Measurements from ENCODE around the gene WFDC12. TPM values are rescaled to one million over a fixed set of nuclear protein-coding genes. Genes with fewer than 3 reads are reported as not detected.

The WFDC12 gene
- total RNA-seq, 1 donor from 2014 or later, result not detected

DNA sequence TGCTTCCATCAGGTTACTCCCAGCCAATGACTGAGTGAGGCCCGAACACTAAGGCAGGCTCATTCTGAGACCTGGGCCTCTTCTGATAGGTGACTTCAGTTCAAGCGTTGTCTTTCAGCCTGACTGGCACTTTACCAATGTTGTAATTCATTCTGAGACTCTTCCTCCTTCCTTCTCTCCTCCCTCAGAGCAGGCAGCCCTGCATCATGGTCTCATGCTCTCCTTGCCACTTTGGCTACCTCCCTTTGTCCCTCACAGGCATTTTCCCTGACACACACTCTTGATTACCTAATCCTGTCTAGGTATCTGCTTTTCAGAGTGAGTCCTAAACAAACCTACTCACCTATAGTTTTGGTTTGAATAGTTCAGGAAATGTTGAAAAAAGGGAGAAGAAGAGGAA is 12.6 kb upstream of the WFDC12 start:
- no peaks in the 10 kb centered on the region for H4K20me1 ChIP-seq (ENCODE audit: low read depth)
- Mint-ChIP-seq H3K4me1 (no peaks in the 10 kb centered on the region), H3K27ac (no peak overlapping the region), H3K36me3 (no peaks in the 10 kb centered on the region), H3K4me3 (no peak overlapping the region), H3K9me3 (no peaks in the 10 kb centered on the region), H3K27me3 (ENCODE audit: insufficient read depth, low read depth) (no peaks in the 10 kb centered on the region)
- H3K9me3 ChIP-seq (ENCODE audit: low read depth), result no peaks in the 10 kb centered on the region
- no peak overlapping the region for H3K9ac ChIP-seq
- DNase-seq (ENCODE audit: low spot score), result no peak
- no peaks in the 10 kb centered on the region for H3F3A ChIP-seq (ENCODE audit: low read depth)
- no peak for TF ChIP-seq EZH2 (IDR thresholded peaks at IDR 0.05)
- TF ChIP-seq, protein P1, sequence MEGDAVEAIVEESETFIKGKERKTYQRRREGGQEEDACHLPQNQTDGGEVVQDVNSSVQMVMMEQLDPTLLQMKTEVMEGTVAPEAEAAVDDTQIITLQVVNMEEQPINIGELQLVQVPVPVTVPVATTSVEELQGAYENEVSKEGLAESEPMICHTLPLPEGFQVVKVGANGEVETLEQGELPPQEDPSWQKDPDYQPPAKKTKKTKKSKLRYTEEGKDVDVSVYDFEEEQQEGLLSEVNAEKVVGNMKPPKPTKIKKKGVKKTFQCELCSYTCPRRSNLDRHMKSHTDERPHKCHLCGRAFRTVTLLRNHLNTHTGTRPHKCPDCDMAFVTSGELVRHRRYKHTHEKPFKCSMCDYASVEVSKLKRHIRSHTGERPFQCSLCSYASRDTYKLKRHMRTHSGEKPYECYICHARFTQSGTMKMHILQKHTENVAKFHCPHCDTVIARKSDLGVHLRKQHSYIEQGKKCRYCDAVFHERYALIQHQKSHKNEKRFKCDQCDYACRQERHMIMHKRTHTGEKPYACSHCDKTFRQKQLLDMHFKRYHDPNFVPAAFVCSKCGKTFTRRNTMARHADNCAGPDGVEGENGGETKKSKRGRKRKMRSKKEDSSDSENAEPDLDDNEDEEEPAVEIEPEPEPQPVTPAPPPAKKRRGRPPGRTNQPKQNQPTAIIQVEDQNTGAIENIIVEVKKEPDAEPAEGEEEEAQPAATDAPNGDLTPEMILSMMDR (IDR thresholded peaks at IDR 0.05), result no peak
- no peak for TF ChIP-seq EZH2phosphoT487 (IDR thresholded peaks at IDR 0.05)
- no peak overlapping the region for H3K4me3 ChIP-seq
- H3K27ac ChIP-seq, result no peak overlapping the region
- no peaks in the 10 kb centered on the region for H3K36me3 ChIP-seq
- H3K4me1 ChIP-seq, result no peaks in the 10 kb centered on the region
- H3K79me2 ChIP-seq (ENCODE audit: low read depth), result no peaks in the 10 kb centered on the region
- H3K4me2 ChIP-seq, result no peak overlapping the region
- H3K27me3 ChIP-seq, result peaks cover 22% of the 10 kb centered on the region
- H2AFZ ChIP-seq (replicated peaks), result no peak overlapping the region

DNA sequence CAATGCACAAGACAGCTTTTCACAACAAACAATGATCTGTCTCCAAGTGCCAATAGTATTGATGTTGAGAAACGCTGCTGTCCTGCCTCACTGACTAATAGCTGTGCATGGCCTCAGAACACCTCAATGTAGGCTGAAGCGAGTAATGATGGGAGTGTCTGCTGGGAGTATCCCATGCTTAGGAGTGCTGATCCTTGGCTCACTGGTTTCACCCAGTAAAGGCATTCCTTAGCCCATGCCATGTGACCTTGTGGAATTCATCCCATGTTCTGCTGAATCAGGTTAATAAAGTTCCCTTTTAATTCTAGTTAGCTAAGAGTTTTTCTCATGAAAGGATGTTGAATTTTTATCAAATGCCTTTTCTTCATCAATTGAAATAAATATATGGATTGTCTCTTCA is 3.8 kb upstream of the WFDC12 start:
- Histone ChIP-seq H3K9ac (no peak overlapping the region), H3K36me3 (no peaks in the 10 kb centered on the region), H3K79me2 (ENCODE audit: low read depth) (no peaks in the 10 kb centered on the region), H3K27ac (no peak overlapping the region), H3F3A (ENCODE audit: low read depth) (no peaks in the 10 kb centered on the region), H3K4me2 (no peak overlapping the region), H3K9me3 (ENCODE audit: low read depth) (no peaks in the 10 kb centered on the region), H2AFZ (replicated peaks) (no peak overlapping the region), H4K20me1 (ENCODE audit: low read depth) (no peaks in the 10 kb centered on the region), H3K4me1 (no peaks in the 10 kb centered on the region), H3K4me3 (no peak overlapping the region), H3K27me3 (peaks cover 25% of the 10 kb centered on the region)
- Mint-ChIP-seq H3K36me3 (no peaks in the 10 kb centered on the region), H3K27me3 (ENCODE audit: insufficient read depth, low read depth) (peaks cover 3% of the 10 kb centered on the region), H3K27ac (no peak overlapping the region), H3K4me1 (no peaks in the 10 kb centered on the region), H3K4me3 (no peak overlapping the region), H3K9me3 (no peaks in the 10 kb centered on the region)
- DNase-seq (ENCODE audit: low spot score), result no peak
- TF ChIP-seq, protein P1 (IDR thresholded peaks at IDR 0.05), result no peak
- TF ChIP-seq EZH2 (IDR thresholded peaks at IDR 0.05) (no peak), EZH2phosphoT487 (IDR thresholded peaks at IDR 0.05) (no peak)

DNA sequence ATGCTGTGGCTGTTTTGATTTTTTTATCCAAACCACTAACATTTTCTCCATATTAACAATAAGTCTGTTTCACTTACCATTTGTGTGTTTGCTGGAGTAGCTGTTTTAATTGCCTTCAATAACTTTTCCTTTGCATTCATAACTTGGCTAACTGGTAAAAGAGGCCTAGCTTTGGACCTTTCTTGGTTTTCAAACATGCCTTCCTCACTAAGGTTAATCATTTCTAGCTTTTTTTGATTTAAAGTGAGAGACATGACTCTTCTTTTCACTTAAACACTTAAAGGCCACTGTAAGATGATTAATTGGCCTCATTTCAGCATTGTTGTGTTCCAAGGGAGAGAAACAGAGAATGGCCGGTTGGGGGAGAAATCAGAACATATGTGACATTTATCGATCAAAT is 2.9 kb downstream of the WFDC12 start:
- Histone ChIP-seq H3K4me2 (no peak overlapping the region), H3K4me3 (no peak overlapping the region), H3K27ac (no peak overlapping the region), H3K9ac (no peak overlapping the region), H3K4me1 (no peaks in the 10 kb centered on the region), H3K27me3 (no peaks in the 10 kb centered on the region), H3K36me3 (no peaks in the 10 kb centered on the region), H3K79me2 (ENCODE audit: low read depth) (no peaks in the 10 kb centered on the region), H2AFZ (replicated peaks) (no peak overlapping the region), H3K9me3 (ENCODE audit: low read depth) (no peaks in the 10 kb centered on the region), H3F3A (ENCODE audit: low read depth) (no peaks in the 10 kb centered on the region), H4K20me1 (ENCODE audit: low read depth) (no peaks in the 10 kb centered on the region)
- no peak for DNase-seq (ENCODE audit: low spot score)
- no peak for TF ChIP-seq EZH2phosphoT487 (IDR thresholded peaks at IDR 0.05)
- TF ChIP-seq, protein P1 (IDR thresholded peaks at IDR 0.05), result no peak
- TF ChIP-seq EZH2 (IDR thresholded peaks at IDR 0.05), result no peak
- no peak overlapping the region for H3K27ac Mint-ChIP-seq
- H3K4me3 Mint-ChIP-seq, result no peak overlapping the region
- no peaks in the 10 kb centered on the region for H3K9me3 Mint-ChIP-seq
- H3K4me1 Mint-ChIP-seq, result no peaks in the 10 kb centered on the region
- peaks cover 3% of the 10 kb centered on the region for H3K27me3 Mint-ChIP-seq (ENCODE audit: insufficient read depth, low read depth)
- H3K36me3 Mint-ChIP-seq, result no peaks in the 10 kb centered on the region

All from neural progenitor cell (in vitro differentiated cells).